Mammary epithelial cell (primary cell): ENCODE results near the gene SPDL1.

Source experiments
- EZH2 ChIP-seq: IDR thresholded peaks from 2 replicates; pipeline ENCODE4 v1.6.1; 2012; ENCODE audit warnings: low read length, inconsistent platforms, borderline replicate concordance
- TF ChIP-seq, protein P1 (sequence below), 2 donors: IDR thresholded peaks in 1 of 2; conservative IDR thresholded peaks in 1 of 2; 2 replicates each; pipeline ENCODE4 v1.5.1; 2011 to 2012; ENCODE audit warnings: inconsistent platforms in 2 of 2, low read length in 2 of 2, mild to moderate bottlenecking in 2 of 2, control low read depth in 1 of 2, low read depth in 1 of 2; ENCODE audit not compliant: insufficient read depth in 1 of 2; ENCODE audit errors: extremely low read depth in 1 of 2

GRCh38 chr5:169650701-169651331 lies 67.2 kb downstream of the SPDL1 start:
- TF ChIP-seq, protein P1, sequence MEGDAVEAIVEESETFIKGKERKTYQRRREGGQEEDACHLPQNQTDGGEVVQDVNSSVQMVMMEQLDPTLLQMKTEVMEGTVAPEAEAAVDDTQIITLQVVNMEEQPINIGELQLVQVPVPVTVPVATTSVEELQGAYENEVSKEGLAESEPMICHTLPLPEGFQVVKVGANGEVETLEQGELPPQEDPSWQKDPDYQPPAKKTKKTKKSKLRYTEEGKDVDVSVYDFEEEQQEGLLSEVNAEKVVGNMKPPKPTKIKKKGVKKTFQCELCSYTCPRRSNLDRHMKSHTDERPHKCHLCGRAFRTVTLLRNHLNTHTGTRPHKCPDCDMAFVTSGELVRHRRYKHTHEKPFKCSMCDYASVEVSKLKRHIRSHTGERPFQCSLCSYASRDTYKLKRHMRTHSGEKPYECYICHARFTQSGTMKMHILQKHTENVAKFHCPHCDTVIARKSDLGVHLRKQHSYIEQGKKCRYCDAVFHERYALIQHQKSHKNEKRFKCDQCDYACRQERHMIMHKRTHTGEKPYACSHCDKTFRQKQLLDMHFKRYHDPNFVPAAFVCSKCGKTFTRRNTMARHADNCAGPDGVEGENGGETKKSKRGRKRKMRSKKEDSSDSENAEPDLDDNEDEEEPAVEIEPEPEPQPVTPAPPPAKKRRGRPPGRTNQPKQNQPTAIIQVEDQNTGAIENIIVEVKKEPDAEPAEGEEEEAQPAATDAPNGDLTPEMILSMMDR (conservative IDR thresholded peaks at IDR 0.05 in 1 of 2, IDR thresholded peaks at IDR 0.05 in 1 of 2; ENCODE audit: extremely low read depth in 1 of 2, insufficient read depth in 1 of 2, low read depth in 1 of 2, low read length in 2 of 2): no peak
- no peak for TF ChIP-seq EZH2
